GM23338 (cell line): ENCODE results near the gene FADD. TPM values are rescaled to one million over a fixed set of nuclear protein-coding genes. Genes with fewer than 3 reads are reported as not detected.

Experiments used
- ATAC-seq: fragments of 200-7000 bp; cut with Tn5 transposase; 3 replicates; pipeline ENCODE4 v1.9.1; 2020
- DNase-seq: peaks from one replicate; pipeline ENCODE4 v3.0.0-alpha.2; 2015; ENCODE audit warnings: low spot score
- H2AFZ ChIP-seq: fragments of 200-600 bp; sonication (generic); 2 replicates; pipeline ENCODE4 v1.8.0; 2016; ENCODE audit warnings: antibody characterized with exemption, mild to moderate bottlenecking, moderate library complexity
- H3F3A ChIP-seq: fragments of 200-600 bp; sonication (generic); replicated peaks from 2 replicates; pipeline ENCODE4 v1.8.0; 2017; ENCODE audit warnings: antibody characterized with exemption, mixed run types, low read depth
- H3K27ac ChIP-seq: fragments of 200-600 bp; sonication (generic); 2 replicates; pipeline ENCODE4 v1.6.1; 2016; ENCODE audit warnings: low read depth
- H3K27me3 ChIP-seq: fragments of 200-600 bp; sonication (generic); 2 replicates; pipeline ENCODE4 v1.8.0; 2016; ENCODE audit warnings: mild to moderate bottlenecking, mixed run types, moderate library complexity; ENCODE audit not compliant: insufficient read depth
- H3K36me3 ChIP-seq: fragments of 200-600 bp; sonication (generic); 2 replicates; pipeline ENCODE4 v1.8.0; 2016; ENCODE audit warnings: mild to moderate bottlenecking; ENCODE audit not compliant: insufficient read depth
- H3K4me1 ChIP-seq: fragments of 200-600 bp; sonication (generic); 2 replicates; pipeline ENCODE4 v1.8.0; 2016; ENCODE audit warnings: mild to moderate bottlenecking, moderate library complexity; ENCODE audit not compliant: insufficient read depth
- H3K4me2 ChIP-seq: fragments of 200-600 bp; sonication (generic); 2 replicates; pipeline ENCODE4 v1.7.1; 2017; ENCODE audit warnings: mixed run types
- H3K4me3 ChIP-seq: fragments of 200-600 bp; sonication (generic); 2 replicates; pipeline ENCODE4 v1.6.1; 2016; ENCODE audit warnings: mixed run types
- H3K79me2 ChIP-seq: fragments of 200-600 bp; sonication (generic); replicated peaks from 2 replicates; pipeline ENCODE4 v1.8.0; 2017; ENCODE audit warnings: mild to moderate bottlenecking; ENCODE audit not compliant: insufficient read depth
- H3K9me2 ChIP-seq: fragments of 200-600 bp; sonication (generic); 2 replicates; pipeline ENCODE4 v1.8.0; 2017; ENCODE audit not compliant: insufficient read depth
- H4K20me1 ChIP-seq: fragments of 200-600 bp; sonication (generic); replicated peaks from 2 replicates; pipeline ENCODE4 v1.8.0; 2017; ENCODE audit warnings: mild to moderate bottlenecking; ENCODE audit not compliant: insufficient read depth
- H3K27ac Mint-ChIP-seq: 2 replicates; pipeline ENCODE4 v1.8.0; 2020; ENCODE audit warnings: inconsistent platforms, mild to moderate bottlenecking, moderate library complexity, mixed read lengths
- H3K27me3 Mint-ChIP-seq: 3 replicates; pipeline ENCODE4 v1.8.0; 2022; ENCODE audit warnings: low read depth, mild to moderate bottlenecking, moderate library complexity, mixed read lengths, inconsistent platforms; ENCODE audit not compliant: insufficient read depth, poor library complexity
- H3K36me3 Mint-ChIP-seq: 3 replicates; pipeline ENCODE4 v1.8.0; 2021; ENCODE audit warnings: low read depth, mild to moderate bottlenecking, inconsistent platforms, moderate library complexity, mixed read lengths
- H3K4me1 Mint-ChIP-seq: 3 replicates; pipeline ENCODE4 v1.8.0; 2020; ENCODE audit warnings: mild to moderate bottlenecking, inconsistent platforms, mixed read lengths
- H3K4me3 Mint-ChIP-seq: 3 replicates; pipeline ENCODE4 v1.8.0; 2021; ENCODE audit warnings: moderate library complexity, mild to moderate bottlenecking, inconsistent platforms, mixed read lengths
- H3K9me3 Mint-ChIP-seq: 3 replicates; pipeline ENCODE4 v1.8.0; 2020; ENCODE audit warnings: moderate library complexity, mild to moderate bottlenecking, inconsistent platforms, mixed read lengths
- CTCF ChIP-seq, 2 experiments: fragments of 200-600 bp in 1 of 2; sonication (generic) in 1 of 2; conservative IDR thresholded peaks; 2 replicates each; pipeline versions ENCODE4 v1.5.1 to v1.6.1; 2016 to 2017; ENCODE audit warnings: antibody characterized with exemption in 2 of 2, low read depth in 2 of 2, mild to moderate bottlenecking in 2 of 2, moderate library complexity in 1 of 2
- ETS1 ChIP-seq: IDR thresholded peaks from 2 replicates; pipeline ENCODE4 v1.6.1; 2016; ENCODE audit warnings: antibody characterized with exemption
- EZH2 ChIP-seq: fragments of 200-600 bp; sonication (generic); IDR thresholded peaks from one replicate; pipeline ENCODE4 v1.8.0; 2017; ENCODE audit warnings: antibody characterized with exemption, mild to moderate bottlenecking, low read depth; ENCODE audit not compliant: unreplicated experiment
- EZH2phosphoT487 ChIP-seq: fragments of 200-600 bp; sonication (generic); IDR thresholded peaks from one replicate; pipeline ENCODE4 v1.8.1; 2018; ENCODE audit warnings: antibody characterized with exemption; ENCODE audit not compliant: unreplicated experiment
- JUNB ChIP-seq: IDR thresholded peaks from one replicate; pipeline ENCODE4 v1.6.1; 2016; ENCODE audit warnings: antibody characterized with exemption; ENCODE audit not compliant: unreplicated experiment
- NANOG ChIP-seq: IDR thresholded peaks from 2 replicates; pipeline ENCODE4 v1.6.1; 2016; ENCODE audit warnings: antibody characterized with exemption, borderline replicate concordance
- POLR2AphosphoS5 ChIP-seq: IDR thresholded peaks from 2 replicates; pipeline ENCODE4 v1.6.1; 2016; ENCODE audit warnings: antibody characterized with exemption, low read depth
- REST ChIP-seq: IDR thresholded peaks from one replicate; pipeline ENCODE4 v1.6.1; 2018; ENCODE audit warnings: antibody characterized with exemption; ENCODE audit not compliant: unreplicated experiment
- STAT1 ChIP-seq: IDR thresholded peaks from one replicate; pipeline ENCODE4 v1.6.1; 2016; ENCODE audit warnings: antibody characterized with exemption; ENCODE audit not compliant: unreplicated experiment
- ZNF114 ChIP-seq: fragments of 250-450 bp; sonication (Bioruptor Pico); IDR thresholded peaks from 2 replicates; pipeline ENCODE4 v1.5.0; 2020; ENCODE audit warnings: mild to moderate bottlenecking, moderate library complexity
- ZNF331 ChIP-seq: fragments of 250-450 bp; sonication (Bioruptor Pico); IDR thresholded peaks from 2 replicates; pipeline ENCODE4 v1.5.0; 2020; ENCODE audit warnings: low read depth, mild to moderate bottlenecking, moderate library complexity
- ZNF462 ChIP-seq: fragments of 250-450 bp; sonication (Bioruptor Pico); IDR thresholded peaks from 2 replicates; pipeline ENCODE4 v1.5.0; 2020; ENCODE audit warnings: mild to moderate bottlenecking, moderate library complexity
- polyA plus RNA-seq: library from polyadenylated mRNA; unstranded; fragments of >200 nt; fragmentation: Nextera tagmentation; extraction: Ambion mirVana; gene quantifications from 2 replicates; pipeline ENCODE4 v1.2.1, GENCODE V29; 2016
- total RNA-seq: library from RNA; depleted of rRNA; stranded (reverse); fragments of >200 nt; shearing (Covaris generic); gene quantifications from 2 replicates; pipeline ENCODE4 v1.2.3, GENCODE V29; 2014

FADD gene
- total and polyA plus RNA-seq, 2 experiments from 2014 or later = 19.7 to 65.8 TPM

- ATAC-seq = no peak
- no peaks in the 10 kb centered on the region for H3K9me2 ChIP-seq
- H3K27ac Mint-ChIP-seq = no peak overlapping the region
- H3K4me1 Mint-ChIP-seq = peaks cover 3% of the 10 kb centered on the region; the same call in 1 of the 3 replicates
- H3K27me3 ChIP-seq = no peaks in the 10 kb centered on the region
- H3K79me2 ChIP-seq = no peaks in the 10 kb centered on the region
- H3K36me3 Mint-ChIP-seq = no peaks in the 10 kb centered on the region; the same call in 2 of the 3 replicates
- H3K4me3 Mint-ChIP-seq = no peak overlapping the region
- H3K9me3 Mint-ChIP-seq = no peaks in the 10 kb centered on the region; the same call in 2 of the 3 replicates
- peaks cover 8% of the 10 kb centered on the region for H3K27me3 Mint-ChIP-seq
- H3K4me1 ChIP-seq = no peaks in the 10 kb centered on the region
- TF ChIP-seq JUNB = no peak
- no peak for TF ChIP-seq ZNF462 (CRISPR knock-in tag)
- no peak for TF ChIP-seq ZNF331 (CRISPR knock-in tag)
- TF ChIP-seq POLR2AphosphoS5 = no peak
- no peak for TF ChIP-seq ETS1
- TF ChIP-seq EZH2 = no peak
- TF ChIP-seq NANOG = no peak
- TF ChIP-seq CTCF (conservative IDR thresholded peaks at IDR 0.05; ENCODE audit: low read depth in 2 of 2) = no peak
- TF ChIP-seq ZNF114 = no peak
- no peak for TF ChIP-seq STAT1
- TF ChIP-seq REST = no peak
- no peak for TF ChIP-seq EZH2phosphoT487
- no peaks in the 10 kb centered on the region for H4K20me1 ChIP-seq
- H3K36me3 ChIP-seq = no peaks in the 10 kb centered on the region
- no peak overlapping the region for H3K27ac ChIP-seq
- no peak overlapping the region for H2AFZ ChIP-seq
- no peak for DNase-seq
- no peak overlapping the region for H3K4me2 ChIP-seq
- H3K4me3 ChIP-seq = no peak overlapping the region
- 0 out of 2 replicates have a peak, but pooled peaks cover 3% of the 10 kb centered on the region for H3F3A ChIP-seq
Measured at GRCh38 chr11:70193411-70194292, 9.4 kb upstream of the FADD start.
